G401 (cell line): ENCODE results near the gene RPS15. TPM values are rescaled to one million over a fixed set of nuclear protein-coding genes. Genes with fewer than 3 reads are reported as not detected.
A peak's percentile ranks its signal among the peaks of the same experiment; 100 is the strongest.
"Not testable (repeated sequence)": the region's sequence is repeated elsewhere in the genome, so short reads cannot be mapped to it uniquely, and the experiment has no call there.

Source experiments
- DNase-seq: peaks from one replicate; pipeline ENCODE4 v3.0.0-alpha.2; 2015; ENCODE audit warnings: low spot score
- in situ Hi-C: cut with HindIII; loops from 2 replicates; pipeline ENCODE4 v1.10.0; 2016; ENCODE audit warnings: low sequenced_read_pairs, mixed read lengths
- total RNA-seq: library from RNA; depleted of rRNA; stranded (reverse); fragments of >200 nt; shearing (Covaris generic); gene quantifications from 2 replicates; pipeline ENCODE4 v1.2.3, GENCODE V29; 2014

Gene RPS15
- total RNA-seq, 1 experiment from 2014 or later, result 1,164 TPM

DNA sequence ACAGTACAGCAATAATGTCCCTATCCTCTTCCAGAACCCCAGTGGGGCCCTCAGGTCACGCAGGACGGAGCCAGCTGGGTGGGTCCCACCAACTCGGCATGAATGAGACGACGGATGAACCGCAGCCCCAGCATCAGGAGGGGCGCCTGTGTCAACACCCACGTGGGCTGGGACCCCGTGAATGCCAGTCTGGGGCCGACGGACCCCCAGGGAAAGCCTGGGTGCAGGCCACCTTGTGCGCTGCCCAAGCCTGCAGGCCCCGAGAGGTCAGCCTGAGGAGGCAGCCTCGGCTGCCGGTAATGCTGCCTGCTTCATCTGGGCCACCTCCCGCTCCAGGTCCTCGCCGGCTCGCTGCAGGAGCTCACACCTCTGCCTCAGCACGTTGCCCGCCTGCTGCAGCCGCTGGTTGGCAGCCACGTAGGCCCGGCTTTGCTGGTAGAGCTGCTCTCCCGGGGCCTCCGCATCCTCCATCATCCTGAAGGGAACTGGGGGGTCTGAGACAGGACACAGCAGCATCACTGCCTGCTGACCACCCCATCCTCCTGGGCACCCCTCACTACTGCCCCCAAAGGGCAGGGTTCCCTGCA lies 36.7 kb downstream of the RPS15 start:
- no peak for DNase-seq
- in situ Hi-C loops, result no loop called here

DNA sequence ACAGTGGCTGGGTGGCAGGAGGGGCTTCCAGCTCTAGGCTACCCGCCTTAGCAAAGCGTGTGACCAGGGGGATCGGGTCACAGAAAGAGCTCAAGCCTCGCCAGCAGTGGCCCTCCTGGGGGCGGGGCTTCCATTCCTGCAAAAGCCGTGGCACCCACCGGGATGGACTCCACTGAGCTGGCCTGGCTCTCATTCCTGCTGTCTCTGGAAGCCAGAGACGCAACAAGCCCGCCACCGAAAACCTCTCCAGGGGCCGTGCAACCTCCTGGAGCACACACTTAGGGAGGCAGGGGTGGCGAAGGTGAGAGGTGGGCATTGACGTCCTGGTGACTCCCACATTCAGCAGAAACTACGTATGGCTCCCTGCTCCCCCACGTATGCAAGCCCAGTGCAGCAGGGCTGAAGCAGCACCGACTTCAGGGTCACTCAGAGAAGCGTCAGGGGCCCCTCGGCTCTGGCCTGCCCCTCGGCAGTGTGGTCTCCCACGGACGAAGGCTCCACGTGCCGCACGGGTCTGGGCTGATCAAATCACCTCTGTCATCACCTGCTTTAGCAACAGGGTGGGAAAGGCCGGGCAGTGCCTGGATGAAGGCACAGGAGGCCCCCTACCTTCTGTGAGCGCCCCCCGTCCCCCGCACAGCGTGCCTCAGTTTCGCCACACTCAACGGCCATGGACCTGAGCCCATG lies 37.7 kb downstream of the RPS15 start:
- DNase-seq, result no peak
- in situ Hi-C loops, result no loop called here

DNA sequence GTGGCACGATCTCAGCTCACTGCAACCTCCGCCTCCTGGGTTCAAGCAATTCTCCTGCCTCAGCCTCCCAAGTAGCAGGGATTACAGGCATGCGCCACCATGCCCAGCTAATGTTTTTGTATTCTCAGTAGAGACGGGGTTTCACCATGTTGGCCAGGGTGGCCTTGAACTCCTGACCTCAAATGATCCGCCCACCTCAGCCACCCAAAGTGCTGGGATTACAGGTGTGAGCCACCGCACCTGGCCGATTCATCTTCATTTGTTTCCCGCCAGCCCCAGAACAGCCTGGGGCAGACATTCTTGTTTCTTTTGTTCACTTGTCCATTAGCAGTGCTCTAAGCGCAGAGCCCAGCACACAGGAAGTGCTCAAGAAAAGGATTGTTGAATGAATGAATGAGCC lies 38.9 kb downstream of the RPS15 start:
- DNase-seq, in situ Hi-C loops: not testable (repeated sequence)

DNA sequence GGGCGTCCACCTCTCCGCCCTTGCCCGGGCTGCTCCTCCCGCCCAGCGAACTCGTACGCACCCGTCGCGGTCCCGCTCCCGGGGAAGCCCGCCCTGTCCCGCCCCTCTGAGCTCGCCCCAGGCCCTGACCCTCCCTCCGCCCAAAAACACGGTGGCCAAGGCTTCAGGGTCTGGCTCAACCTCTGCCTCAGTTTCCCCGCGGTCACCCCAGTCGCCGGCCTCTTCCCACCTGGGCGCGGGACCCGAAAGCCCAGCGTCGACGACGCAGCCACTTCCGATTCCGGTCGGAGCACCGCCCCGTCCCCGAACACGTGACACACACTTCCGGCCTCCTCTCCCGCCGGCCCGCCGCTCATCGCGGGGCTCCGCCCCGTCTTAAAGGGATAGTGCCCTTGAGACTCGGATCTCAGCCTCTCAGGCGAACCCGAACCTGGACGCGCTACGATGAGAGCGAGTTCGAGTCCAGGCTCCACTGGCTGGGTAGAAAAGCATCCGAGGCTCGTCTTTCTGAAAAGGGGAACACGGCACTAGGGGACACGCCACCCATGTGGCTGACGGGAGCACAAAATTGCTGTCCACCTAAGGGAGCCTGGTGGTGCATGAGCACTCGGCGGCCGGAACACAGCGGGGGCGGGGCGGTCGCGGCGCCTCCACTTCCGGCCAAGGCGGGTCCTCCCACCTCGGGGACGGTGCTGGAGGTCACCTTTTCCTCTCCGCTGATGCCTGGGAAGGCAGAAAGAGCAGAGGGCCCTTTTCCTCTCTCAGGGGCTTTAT lies 40.9 kb downstream of the RPS15 start, which contains the start of gene C19orf25:
Gene C19orf25 (minus strand): TSS at position 282 of the 774 bp plus-strand sequence. CDS start 312 bp downstream, outside the sequence.
- DNase-seq, result peak; percentile 94
- in situ Hi-C loops, result no loop called here

DNA sequence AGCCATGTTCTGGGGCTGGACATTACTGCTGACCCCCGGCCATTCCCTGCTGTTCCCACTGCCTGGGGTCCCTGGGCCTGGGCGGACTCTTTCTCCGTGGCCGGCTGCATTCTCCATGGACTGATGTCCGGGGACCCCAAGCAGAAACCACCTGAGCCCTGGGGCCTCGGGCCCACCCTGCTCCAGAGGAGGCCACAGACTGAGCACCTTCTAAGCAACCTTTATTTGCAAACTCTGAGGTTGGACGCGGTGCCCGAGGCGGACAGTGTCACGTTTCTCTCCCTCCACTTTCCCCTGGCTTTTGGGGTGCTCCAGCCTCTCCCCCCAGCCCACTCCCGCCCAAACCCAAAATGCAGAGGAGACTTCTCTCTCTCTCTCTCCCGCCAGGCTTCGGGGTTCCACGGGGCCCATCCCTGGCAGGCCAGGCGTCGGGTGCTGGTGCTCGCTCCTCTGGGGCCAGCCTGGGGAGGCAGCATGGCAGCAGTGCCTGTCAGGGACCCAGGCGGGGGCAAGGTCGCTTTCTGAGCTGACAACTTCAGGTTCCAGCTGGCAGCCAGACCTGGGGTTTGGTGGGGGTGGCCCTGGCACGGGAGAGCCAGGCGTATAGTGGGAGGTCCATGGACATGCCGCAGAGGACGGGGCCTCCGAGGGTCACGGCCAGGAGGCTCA lies 43.2 kb downstream of the RPS15 start:
- no peak for DNase-seq
- in situ Hi-C loops, result no loop called here

DNA sequence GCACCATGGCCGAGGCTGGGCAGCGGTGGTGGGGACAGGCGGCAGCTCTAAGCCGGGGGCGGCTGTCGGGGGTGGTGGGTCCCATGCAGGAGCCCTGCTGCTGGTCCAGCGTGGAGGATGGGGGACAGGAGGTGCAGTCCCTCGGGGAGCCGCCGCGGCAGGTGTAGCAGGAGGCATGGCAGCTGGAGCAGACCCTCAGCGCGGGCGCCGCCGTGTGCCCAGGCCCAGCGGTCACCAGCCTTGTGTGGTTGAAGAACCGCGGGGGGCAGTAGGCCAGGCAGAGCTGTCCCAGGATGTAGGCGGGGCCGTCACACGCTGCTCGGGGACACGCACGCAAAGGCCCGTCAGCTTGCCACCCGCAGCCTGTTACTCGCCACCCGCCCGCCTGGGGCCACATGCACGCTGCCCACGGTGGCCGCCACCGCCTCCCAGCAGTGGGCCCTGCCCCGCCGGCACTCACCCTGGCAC lies 43.7 kb downstream of the RPS15 start:
- in situ Hi-C loops, result no loop called here
- no peak for DNase-seq

DNA sequence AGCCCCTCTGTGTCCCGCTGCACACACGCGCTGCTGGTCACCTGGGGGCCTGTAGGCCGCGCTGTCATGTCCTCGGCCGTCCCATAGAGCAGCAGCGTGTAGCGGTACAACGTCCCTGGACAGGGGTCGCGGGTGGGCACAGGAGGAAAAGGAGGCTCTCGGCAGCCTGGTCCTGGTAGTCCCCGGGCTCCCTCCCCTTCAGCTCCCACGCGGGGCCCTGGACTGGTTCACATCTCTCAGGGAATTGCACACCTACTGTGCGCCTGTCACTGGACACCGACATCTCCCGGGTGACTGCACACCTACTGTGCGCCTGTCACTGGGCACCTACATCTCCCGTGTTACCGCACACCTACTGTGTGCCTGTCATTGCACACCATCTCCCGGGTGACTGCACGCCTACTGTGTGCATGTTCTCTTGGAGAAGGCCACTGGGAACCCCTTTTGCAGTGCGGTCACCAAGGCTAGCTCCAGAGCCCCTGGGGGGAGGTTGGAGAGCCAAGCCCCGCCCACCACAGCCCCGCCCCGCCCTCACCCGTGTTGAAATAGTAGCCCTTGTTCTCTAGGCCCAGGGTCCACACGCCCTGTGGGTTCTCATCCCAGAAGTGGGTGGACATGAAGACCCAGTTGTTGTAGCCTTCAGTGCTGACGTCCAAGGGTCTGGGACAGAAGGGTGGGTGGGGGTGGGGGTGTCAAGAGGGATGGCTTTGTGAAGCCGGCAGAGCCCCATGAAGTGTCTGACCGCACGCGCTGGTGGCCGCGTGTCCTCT lies 44.4 kb downstream of the RPS15 start:
- in situ Hi-C loops, result no loop called here
- DNase-seq, result no peak

DNA sequence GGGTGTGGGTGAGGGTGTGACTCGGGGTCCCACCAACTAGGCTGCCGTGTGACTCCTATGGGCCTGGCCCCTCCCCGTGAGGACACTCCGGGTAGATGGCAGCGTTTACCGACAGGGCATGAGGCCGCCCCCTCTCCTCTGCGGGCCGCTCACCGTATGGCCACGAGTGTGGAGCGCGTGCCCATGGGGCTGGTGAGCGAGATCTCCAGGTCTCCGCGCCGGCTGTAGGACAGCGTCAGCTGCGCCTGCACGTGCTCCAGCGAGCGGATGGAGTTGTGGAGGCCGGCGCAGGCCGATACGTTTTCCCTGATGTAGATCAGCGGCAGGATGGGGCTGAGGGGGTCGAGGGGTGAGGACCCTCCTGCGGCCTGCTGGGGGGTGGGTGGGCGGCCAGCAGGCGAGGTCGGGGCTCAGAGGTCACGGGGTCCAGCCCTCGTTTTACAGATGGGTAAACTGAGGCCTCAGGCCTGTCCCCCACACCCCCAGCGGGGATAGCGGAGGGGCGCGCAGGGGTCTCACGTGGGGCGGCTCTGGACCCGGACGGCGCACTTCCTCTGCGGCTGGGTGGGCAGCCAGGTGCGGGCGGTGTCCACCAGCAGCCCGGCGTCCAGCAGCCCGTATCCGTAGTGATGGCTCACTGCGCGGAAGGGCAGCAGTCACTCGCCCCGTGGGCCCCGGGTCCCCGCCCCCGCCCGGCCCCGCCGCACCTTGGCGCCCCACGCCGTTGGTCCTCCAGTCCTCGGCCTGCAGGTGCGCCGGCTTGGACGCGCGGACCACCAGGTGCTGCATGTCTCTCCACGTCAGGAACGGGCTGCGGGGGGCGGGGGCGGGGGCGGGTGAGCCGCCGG lies 45.2 kb downstream of the RPS15 start:
- DNase-seq, result no peak
- in situ Hi-C loops, result no loop called here

DNA sequence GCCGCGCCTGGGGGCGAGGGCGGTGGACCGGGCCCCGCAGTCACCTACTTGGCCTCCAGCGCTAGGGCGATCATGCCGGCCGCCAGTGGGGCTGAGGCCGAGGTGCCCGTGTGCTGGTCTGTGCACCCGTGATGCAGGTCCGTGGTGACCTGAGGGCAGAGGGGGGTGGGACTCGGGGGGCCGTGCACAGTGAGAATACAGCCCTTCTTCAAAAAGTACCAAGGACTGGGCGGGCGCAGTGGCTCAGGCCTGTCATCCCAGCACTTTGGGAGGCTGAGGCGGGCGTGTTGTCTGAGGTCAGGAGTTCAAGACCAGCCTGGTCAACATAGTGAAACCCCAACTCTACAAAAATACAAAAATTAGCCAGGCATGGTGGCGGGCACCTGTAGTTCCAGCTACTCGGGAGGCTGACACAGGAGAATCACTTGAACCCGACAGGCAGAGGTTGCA lies 45.8 kb downstream of the RPS15 start:
- no peak for DNase-seq
- in situ Hi-C loops, result no loop called here

DNA sequence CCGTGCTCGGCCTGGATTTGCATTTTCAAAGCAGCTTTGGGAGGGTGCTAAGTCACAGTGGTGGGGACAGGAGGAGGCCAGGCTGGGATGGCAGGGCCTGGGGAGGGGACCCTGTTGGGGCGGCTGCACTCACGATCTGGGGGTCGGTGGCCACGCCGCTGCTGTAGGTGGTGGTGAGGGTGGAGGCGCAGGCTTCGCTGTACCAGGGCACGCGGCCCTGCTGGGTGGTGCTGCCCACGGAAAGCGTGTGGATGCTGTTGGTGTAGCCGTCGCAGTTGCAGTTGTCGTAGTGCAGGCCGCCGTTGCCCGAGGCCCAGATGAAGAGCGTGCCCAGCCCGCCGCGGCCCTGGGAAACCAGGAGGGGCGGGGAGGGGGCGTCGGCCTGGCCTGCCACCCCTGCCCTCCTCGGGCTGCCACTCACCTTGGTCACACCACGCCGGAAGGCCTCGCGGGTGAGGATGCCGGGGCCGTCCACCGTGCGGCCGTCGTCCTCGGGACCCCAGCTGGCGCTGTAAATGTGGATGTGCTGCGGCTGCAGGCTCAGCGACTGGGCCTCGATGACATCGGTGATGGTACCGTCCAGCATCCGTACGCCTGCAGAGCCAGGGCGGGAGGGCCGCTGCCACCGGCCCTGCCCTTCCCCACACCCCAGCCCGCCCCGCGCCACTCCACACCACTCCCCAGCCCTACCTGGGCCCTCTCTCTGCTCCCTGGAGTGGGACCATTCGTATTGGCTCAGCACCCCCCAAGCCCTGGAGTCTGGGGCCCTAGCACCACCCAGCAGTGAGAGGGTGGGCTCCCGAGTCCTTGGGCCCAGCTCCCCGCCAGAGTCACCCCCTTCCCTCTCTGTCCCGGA lies 48.8 kb downstream of the RPS15 start:
- in situ Hi-C loops, result no loop called here
- DNase-seq, result no peak

DNA sequence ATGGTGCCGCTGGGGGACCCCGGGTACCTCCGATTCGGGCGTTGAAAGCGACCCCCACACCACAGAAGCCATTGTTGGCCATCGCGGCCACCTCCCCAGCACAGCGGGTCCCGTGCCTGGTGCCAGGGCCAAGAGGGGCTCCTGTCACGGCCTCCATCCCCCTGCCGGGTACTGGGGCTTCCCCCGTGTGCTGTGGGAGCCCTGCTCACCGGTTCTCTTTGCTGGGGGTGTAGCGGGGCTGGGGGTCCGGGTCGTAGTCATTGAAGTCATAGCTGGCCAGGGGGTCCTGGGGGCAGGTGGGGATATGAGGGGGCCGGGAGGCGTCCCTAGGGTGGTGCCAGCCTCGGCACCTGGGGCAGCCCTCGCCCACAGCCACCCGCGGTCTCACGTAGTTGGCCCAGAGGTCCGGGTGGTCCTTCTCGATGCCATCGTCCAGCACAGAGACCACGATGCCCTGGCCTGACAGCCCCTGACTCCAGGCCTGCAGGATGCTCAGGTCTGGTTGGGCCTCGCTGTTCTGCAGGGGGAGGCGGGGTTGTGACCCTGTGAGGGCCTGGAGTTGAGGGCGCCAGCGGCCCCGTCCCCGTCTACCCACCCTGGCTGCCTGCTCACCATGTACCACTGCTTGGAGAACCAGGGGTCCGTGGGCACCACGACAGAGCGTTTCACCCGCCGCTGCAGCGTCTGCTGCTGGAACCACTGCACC lies 49.5 kb downstream of the RPS15 start:
- in situ Hi-C loops, result no loop called here
- no peak for DNase-seq

DNA sequence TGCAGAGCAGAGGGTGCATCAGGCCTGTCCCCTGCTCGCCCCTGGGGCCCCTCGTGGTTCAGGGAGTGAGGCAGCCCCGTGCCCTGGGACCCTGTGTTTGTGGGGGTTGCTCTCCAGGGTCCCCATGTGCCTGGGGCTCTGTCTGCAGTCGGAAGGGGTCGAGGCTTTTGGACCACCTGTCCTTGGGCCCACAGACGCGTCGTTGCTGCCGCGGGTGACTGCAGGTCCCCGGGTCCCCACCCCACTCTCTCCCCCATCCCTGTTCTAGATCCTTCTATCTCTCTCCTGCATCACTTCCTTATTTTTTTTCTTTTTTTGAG lies 50.0 kb downstream of the RPS15 start:
- DNase-seq, result no peak
- in situ Hi-C loops, result no loop called here

DNA sequence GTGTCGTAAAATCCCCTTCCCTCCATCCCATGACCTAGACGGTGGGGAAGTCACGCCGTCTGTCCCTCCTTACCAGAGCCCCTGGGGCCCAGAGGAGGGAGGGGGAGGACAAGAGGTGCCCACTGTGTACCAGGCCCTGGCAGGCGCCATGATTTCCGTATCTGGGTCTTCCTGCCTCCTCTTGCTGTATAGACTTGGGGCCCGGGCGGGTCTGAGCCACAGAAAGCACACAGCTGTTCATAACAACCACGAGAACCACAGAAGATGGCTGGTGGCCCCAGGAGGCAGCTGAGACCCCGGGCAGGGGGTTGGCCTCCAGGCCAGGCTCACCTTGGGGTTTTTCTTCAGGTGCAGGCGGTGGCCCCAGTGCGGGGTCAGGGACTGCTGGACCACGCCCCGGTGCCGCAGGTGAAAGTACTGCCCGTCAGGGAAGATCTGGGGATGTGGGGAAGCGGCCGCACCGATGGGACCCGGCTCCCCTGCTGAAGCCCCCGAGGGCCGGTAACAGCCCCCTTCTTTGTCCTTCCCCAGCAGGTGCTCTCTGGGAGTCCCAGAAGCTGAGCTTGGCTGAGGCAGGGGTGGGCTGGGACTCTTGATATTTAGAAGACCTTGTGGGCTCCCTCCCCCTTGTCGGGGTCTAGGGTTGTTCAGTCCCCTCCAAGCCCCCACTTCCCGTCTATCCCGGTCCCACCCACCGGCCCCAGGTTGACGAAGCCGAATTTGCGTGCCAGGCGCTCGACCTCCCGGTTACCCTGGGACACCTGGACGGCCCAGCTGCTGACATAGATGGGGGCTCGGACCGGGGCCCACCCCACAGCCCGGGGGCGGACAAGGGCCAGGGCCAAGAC lies 51.5 kb downstream of the RPS15 start:
- in situ Hi-C loops, result no loop called here
- no peak for DNase-seq
